ENCODE measurements around the gene MAML2.

DNA sequence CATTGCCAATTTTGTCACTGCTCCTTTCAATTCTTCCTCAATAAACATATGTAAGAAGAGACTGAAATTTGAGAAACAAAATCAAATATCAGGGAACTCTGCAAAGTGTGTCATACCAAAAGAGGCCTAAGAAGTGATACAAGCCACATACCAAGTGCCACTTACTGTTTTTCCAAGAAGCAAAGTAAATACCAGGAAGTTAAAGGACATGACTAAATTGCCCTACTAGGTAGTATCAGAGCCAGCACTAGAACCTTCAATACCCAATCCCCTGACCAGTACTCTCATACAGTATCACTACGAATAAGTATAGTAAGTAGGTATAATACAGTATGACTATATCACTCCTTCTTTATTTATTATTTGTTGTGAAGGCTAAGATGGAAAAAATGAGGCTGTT lies 13.6 kb downstream of the MAML2 start:
- TF ChIP-seq, protein P1, sequence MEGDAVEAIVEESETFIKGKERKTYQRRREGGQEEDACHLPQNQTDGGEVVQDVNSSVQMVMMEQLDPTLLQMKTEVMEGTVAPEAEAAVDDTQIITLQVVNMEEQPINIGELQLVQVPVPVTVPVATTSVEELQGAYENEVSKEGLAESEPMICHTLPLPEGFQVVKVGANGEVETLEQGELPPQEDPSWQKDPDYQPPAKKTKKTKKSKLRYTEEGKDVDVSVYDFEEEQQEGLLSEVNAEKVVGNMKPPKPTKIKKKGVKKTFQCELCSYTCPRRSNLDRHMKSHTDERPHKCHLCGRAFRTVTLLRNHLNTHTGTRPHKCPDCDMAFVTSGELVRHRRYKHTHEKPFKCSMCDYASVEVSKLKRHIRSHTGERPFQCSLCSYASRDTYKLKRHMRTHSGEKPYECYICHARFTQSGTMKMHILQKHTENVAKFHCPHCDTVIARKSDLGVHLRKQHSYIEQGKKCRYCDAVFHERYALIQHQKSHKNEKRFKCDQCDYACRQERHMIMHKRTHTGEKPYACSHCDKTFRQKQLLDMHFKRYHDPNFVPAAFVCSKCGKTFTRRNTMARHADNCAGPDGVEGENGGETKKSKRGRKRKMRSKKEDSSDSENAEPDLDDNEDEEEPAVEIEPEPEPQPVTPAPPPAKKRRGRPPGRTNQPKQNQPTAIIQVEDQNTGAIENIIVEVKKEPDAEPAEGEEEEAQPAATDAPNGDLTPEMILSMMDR (IDR thresholded peaks at IDR 0.05; ENCODE audit: control extremely low read depth in 1 of 3, insufficient read depth in 1 of 3, low read depth in 1 of 3, low read length in 3 of 3) = no peak
- TF ChIP-seq POLR2A (IDR thresholded peaks at IDR 0.05; ENCODE audit: control extremely low read depth in 1 of 2, low read depth in 2 of 2, low read length in 2 of 2) = no peak
- no peak for TF ChIP-seq JUN (IDR thresholded peaks at IDR 0.05; ENCODE audit: low read depth, low read length)
- TF ChIP-seq TCF12 (IDR thresholded peaks at IDR 0.05; ENCODE audit: low read depth, low read length) = no peak
- no peak for TF ChIP-seq BRCA1 (IDR thresholded peaks at IDR 0.05; ENCODE audit: low read depth, low read length)
- TF ChIP-seq YY1 (IDR thresholded peaks at IDR 0.05; ENCODE audit: low read depth, low read length) = no peak
- no peak for TF ChIP-seq POLR2AphosphoS5 (IDR thresholded peaks at IDR 0.05; ENCODE audit: low read depth, low read length)
- TF ChIP-seq SRF (IDR thresholded peaks at IDR 0.05; ENCODE audit: low read depth, low read length) = no peak
- no peak for TF ChIP-seq RFX5 (IDR thresholded peaks at IDR 0.05; ENCODE audit: borderline replicate concordance, low read depth, low read length)
- TF ChIP-seq RAD21 (IDR thresholded peaks at IDR 0.05 in 1 of 2, conservative IDR thresholded peaks at IDR 0.05 in 1 of 2; ENCODE audit: low read depth in 2 of 2, low read length in 2 of 2) = no peak
